NCI-H1417 (cell line): Measurements from ENCODE around the gene NPIPA8.
"Not testable (repeated sequence)": the region's sequence is repeated elsewhere in the genome, so short reads cannot be mapped to it uniquely, and the experiment has no call there.

Experiments used
- DNase-seq, 3 experiments: peaks; one replicate each; lab custom pipeline; 2025; lab: John Stamatoyannopoulos, UW

The NPIPA8 gene

GRCh38 chr16:18276756-18277155 is 59.8 kb downstream of the NPIPA8 start:
- DNase-seq = not testable (repeated sequence)

GRCh38 chr16:18270171-18270570 is 66.4 kb downstream of the NPIPA8 start:
- DNase-seq = not testable (repeated sequence)
